Smooth muscle cell (in vitro differentiated cells): ENCODE measurements around the gene CHRM4. TPM values are rescaled to one million over a fixed set of nuclear protein-coding genes. Genes with fewer than 3 reads are reported as not detected.

Source experiments
- DNase-seq: peaks from one replicate; lab custom pipeline; 2025; ENCODE audit not compliant: unreplicated experiment; lab: John Stamatoyannopoulos, UW
- H2AFZ ChIP-seq: fragments of 200-600 bp; sonication (generic); 2 replicates; pipeline ENCODE4 v1.6.0; 2016; ENCODE audit warnings: antibody characterized with exemption, low read depth, mild to moderate bottlenecking
- H3F3A ChIP-seq: fragments of 200-600 bp; sonication (generic); 2 replicates; pipeline ENCODE4 v1.6.0; 2017; ENCODE audit warnings: antibody characterized with exemption, low read depth
- H3K27ac ChIP-seq: fragments of 200-600 bp; sonication (generic); 2 replicates; pipeline ENCODE4 v1.5.1; 2016; ENCODE audit warnings: low read depth, mild to moderate bottlenecking
- H3K27me3 ChIP-seq: fragments of 200-600 bp; sonication (generic); 2 replicates; pipeline ENCODE4 v1.6.1; 2016; ENCODE audit warnings: low read depth, mild to moderate bottlenecking
- H3K36me3 ChIP-seq: fragments of 200-600 bp; sonication (generic); 2 replicates; pipeline ENCODE4 v1.5.1; 2016; ENCODE audit warnings: low read depth
- H3K4me1 ChIP-seq: fragments of 200-600 bp; sonication (generic); 2 replicates; pipeline ENCODE4 v1.5.1; 2016; ENCODE audit warnings: low read depth
- H3K4me2 ChIP-seq: fragments of 200-600 bp; sonication (generic); 2 replicates; pipeline ENCODE4 v1.6.0; 2016; ENCODE audit warnings: mild to moderate bottlenecking
- H3K4me3 ChIP-seq: fragments of 200-600 bp; sonication (generic); 2 replicates; pipeline ENCODE4 v1.5.1; 2016; ENCODE audit warnings: mild to moderate bottlenecking
- H3K79me2 ChIP-seq: fragments of 200-600 bp; sonication (generic); 2 replicates; pipeline ENCODE4 v1.6.0; 2016; ENCODE audit warnings: low read depth, mild to moderate bottlenecking
- H3K9ac ChIP-seq: fragments of 200-600 bp; sonication (generic); 2 replicates; pipeline ENCODE4 v1.6.0; 2016; ENCODE audit warnings: low read depth
- H3K9me3 ChIP-seq: fragments of 200-600 bp; sonication (generic); replicated peaks from 2 replicates; pipeline ENCODE4 v1.5.1; 2016; ENCODE audit warnings: low read depth
- H4K20me1 ChIP-seq: fragments of 200-600 bp; sonication (generic); 2 replicates; pipeline ENCODE4 v1.6.0; 2016; ENCODE audit warnings: low read depth
- CTCF ChIP-seq: fragments of 200-600 bp; sonication (generic); IDR thresholded peaks from 2 replicates; pipeline ENCODE4 v1.5.1; 2017; ENCODE audit warnings: borderline replicate concordance, mild to moderate bottlenecking, antibody characterized with exemption; ENCODE audit not compliant: insufficient read depth, poor library complexity, severe bottlenecking
- WGBS: methylation state at CpG from one replicate; pipeline ENCODE4 v1.1.7; 2016; ENCODE audit warnings: low lambda C conversion rate; 5-methylcytosine and 5-hydroxymethylcytosine counted together
- polyA plus RNA-seq: library from polyadenylated mRNA; unstranded; fragments of >200 nt; fragmentation: Nextera tagmentation; extraction: Ambion mirVana; gene quantifications from 2 replicates; pipeline ENCODE4 v1.2.1, GENCODE V29; 2016
- total RNA-seq: library from RNA; depleted of rRNA; stranded (reverse); fragments of >200 nt; gene quantifications from 2 replicates; pipeline ENCODE4 v1.2.3, GENCODE V29; 2014

The CHRM4 gene
- total and polyA plus RNA-seq, 2 experiments from 2014 or later = 4.7 to 20.0 TPM

GRCh38 chr11:46376258-46377050, 15.1 kb downstream of the CHRM4 start:
- DNase-seq = no peak
- Histone ChIP-seq H3F3A (peaks cover 3% of the 10 kb centered on the region), H3K4me1 (no peaks in the 10 kb centered on the region), H3K4me3 (no peak overlapping the region), H4K20me1 (no peaks in the 10 kb centered on the region), H3K27ac (no peak overlapping the region), H3K36me3 (no peaks in the 10 kb centered on the region), H3K27me3 (no peaks in the 10 kb centered on the region), H3K79me2 (no peaks in the 10 kb centered on the region), H3K9me3 (no peaks in the 10 kb centered on the region), H2AFZ (no peak overlapping the region), H3K9ac (no peak overlapping the region), H3K4me2 (no peak overlapping the region)
- TF ChIP-seq CTCF = no peak
- WGBS = 96% methylated on average over 17 of the region's 19 CpGs

- Histone ChIP-seq H3F3A (peaks cover 3% of the 10 kb centered on the region), H3K9ac (no peak overlapping the region), H3K4me1 (no peaks in the 10 kb centered on the region), H3K27ac (no peak overlapping the region), H3K9me3 (no peaks in the 10 kb centered on the region), H3K27me3 (no peaks in the 10 kb centered on the region), H3K4me2 (no peak overlapping the region), H2AFZ (no peak overlapping the region), H3K36me3 (no peaks in the 10 kb centered on the region), H3K4me3 (no peak overlapping the region), H4K20me1 (no peaks in the 10 kb centered on the region), H3K79me2 (no peaks in the 10 kb centered on the region)
- 98% methylated on average over 38 of the region's 38 CpGs for WGBS
- TF ChIP-seq CTCF = no peak
- DNase-seq = no peak
These were observed 16.0 kb downstream of the CHRM4 start for GRCh38 chr11:46375392-46376101.

GRCh38 chr11:46374815-46375214, 16.8 kb downstream of the CHRM4 start:
- H3K9ac ChIP-seq = no peak overlapping the region
- H3K27ac ChIP-seq = no peak overlapping the region
- no peak overlapping the region for H3K4me2 ChIP-seq
- no peaks in the 10 kb centered on the region for H3K9me3 ChIP-seq
- no peak overlapping the region for H3K4me3 ChIP-seq
- WGBS = 98% methylated on average over 15 of the region's 15 CpGs
- H3K4me1 ChIP-seq = no peaks in the 10 kb centered on the region
- H3K27me3 ChIP-seq = no peaks in the 10 kb centered on the region
- H3K36me3 ChIP-seq = no peaks in the 10 kb centered on the region
- peaks cover 3% of the 10 kb centered on the region for H3F3A ChIP-seq
- no peak for TF ChIP-seq CTCF
- peaks cover 2% of the 10 kb centered on the region for H4K20me1 ChIP-seq
- DNase-seq = no peak
- no peaks in the 10 kb centered on the region for H3K79me2 ChIP-seq
- H2AFZ ChIP-seq = no peak overlapping the region
